Measurements from ENCODE around the gene AOAH.

The AOAH gene

GRCh38 chr7:36633377-36633776 lies 90.9 kb downstream of the AOAH start:
- no peak for DNase-seq (ENCODE audit: low read depth in 2 of 2)

DNA sequence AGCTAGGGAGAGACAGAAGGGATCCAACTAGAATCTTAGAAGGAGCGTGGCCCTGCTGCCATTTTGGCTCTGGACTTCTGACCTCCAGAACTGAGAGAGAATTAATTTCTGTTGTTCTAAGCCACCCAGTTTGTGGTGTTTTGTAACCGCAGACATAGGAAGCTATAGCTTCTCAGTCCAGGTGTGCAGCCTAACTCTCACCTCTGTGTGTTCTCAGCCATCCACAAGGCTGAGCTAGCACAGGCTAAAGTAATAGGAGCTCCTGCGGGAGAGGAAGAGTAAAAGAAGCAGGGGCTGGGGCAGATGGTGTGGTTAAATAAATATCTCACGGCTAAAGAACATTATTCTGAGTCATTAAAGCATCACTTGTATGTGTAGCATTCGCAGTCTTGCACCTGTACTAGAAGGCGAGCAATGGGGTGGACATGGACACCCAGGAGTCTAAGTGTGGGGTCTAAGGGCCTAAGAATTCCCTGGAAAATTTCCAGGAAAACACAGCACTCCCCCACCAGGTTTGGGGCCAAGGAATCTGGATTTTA lies 94.1 kb downstream of the AOAH start:
- no peak for DNase-seq (ENCODE audit: low read depth in 2 of 2)

DNA sequence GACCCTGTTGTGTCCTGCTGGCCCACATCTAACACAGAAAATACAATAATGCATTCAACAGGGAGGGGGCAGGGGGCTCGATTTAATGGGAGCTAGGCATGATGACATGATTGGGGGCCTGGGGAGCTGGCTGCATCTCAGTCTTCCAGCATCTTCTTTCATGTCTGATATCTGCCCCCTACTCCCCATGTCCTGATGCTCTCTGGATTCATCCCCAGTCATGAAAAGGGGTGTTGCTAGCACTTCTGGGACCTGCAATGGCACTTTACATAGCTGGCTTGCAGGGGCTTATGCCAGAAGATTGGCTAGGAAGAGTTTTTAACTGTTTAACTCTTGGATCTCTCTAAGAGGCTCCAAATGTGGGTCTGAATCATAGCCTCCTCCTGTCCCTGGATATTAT lies 94.9 kb downstream of the AOAH start:
- no peak for DNase-seq (ENCODE audit: low read depth in 2 of 2)

GRCh38 chr7:36627836-36628235 lies 96.5 kb downstream of the AOAH start:
- no peak for DNase-seq (ENCODE audit: low read depth in 2 of 2)

- DNase-seq (ENCODE audit: low read depth in 2 of 2), result no peak
Observed at GRCh38 chr7:36626111-36626510, 98.2 kb downstream of the AOAH start.

DNA sequence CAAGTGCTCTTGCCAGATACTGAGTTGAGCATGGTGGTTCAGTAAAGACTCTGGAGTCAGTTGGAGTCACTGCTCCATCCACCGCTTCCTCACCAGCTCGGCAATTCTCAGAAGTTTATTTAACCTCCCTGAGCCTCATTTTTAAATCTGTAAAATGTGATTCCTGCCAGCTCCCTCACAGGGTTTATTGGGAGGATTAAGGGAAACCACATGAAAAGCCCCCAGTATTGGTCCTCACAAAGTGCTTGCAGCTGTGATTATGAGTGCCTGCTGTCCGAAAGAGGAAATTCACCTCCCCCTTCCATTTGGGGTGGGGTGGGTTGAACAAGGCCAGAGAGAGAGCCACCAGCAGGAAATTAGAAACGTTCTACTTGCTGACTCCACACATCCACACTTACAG lies 99.0 kb downstream of the AOAH start:
- no peak for DNase-seq (ENCODE audit: low read depth in 2 of 2)

GRCh38 chr7:36623247-36623646 lies 101.0 kb downstream of the AOAH start:
- DNase-seq (ENCODE audit: low read depth in 2 of 2), result no peak

- DNase-seq (ENCODE audit: low read depth in 2 of 2), result no peak
Observed at GRCh38 chr7:36621396-36621795, 102.9 kb downstream of the AOAH start.

DNA sequence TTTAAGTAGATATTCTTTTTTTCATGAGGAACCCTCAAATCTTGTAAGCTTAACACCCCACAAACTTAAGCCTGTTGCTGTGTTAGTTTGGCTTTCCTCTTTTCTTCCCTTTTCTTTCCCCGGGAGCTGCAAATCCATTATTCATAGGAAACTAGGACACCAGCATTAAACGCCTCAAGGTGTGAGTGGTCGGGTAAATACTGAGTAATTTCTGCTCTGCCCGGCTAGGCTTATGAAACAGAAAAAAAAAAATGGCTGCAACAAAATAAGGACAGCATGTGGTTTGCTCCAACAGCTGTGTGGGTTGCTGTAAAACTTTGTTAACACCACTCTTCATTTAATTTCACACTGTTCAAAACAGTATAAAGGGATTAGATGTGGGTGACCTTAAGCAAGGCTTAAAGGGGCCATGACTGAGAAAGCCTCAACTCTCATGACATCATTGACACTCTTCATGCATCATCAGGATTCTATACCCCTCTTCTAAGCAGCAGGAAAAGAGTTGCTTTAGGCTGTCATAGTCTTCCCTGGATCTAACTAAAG lies 104.1 kb downstream of the AOAH start:
- DNase-seq (ENCODE audit: low read depth in 2 of 2), result no peak

DNA sequence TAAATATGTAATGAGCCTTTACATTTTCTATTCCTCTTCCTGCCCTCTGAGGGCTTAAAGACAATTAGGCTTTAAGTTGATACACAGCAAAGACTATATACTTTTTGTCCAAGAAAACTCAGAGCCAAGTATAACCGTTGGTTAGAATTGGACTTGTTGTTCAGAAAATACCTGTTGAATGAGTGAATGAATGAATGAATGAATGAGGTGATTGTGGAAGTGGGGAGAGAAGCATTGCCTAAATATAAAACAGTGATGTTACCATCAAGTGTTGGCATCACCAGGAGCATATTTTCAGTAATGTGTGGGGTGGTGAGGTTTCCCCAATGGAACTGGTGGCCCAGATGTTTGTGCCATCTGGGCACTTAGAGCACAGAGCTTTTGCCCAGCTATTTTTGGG lies 106.9 kb downstream of the AOAH start:
- no peak for DNase-seq (ENCODE audit: low read depth in 2 of 2)

- no peak for DNase-seq (ENCODE audit: low read depth in 2 of 2)
Observed at GRCh38 chr7:36615852-36616540, 108.3 kb downstream of the AOAH start.

DNA sequence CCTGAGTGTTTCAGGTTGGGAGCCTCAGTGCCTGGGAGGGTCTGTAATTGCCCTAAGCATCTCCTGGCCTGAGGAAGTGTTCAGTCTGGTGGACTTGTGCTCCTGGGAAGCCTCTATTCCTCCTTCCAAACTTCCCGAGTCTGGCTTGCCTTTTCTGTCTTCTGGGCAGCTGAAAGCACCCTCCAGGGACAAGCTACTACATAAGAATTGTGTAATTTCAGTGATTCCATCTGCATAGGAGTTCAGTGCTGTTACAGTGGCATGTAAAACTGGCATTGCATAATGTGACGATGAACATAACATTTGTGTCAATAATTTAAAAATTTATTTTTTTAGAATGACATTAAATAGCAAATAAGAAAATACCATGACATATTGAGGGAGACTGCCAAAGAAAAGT lies 109.3 kb downstream of the AOAH start:
- DNase-seq (ENCODE audit: low read depth in 2 of 2), result no peak

- no peak for DNase-seq (ENCODE audit: low read depth in 2 of 2)
Observed at GRCh38 chr7:36613031-36613614, 111.2 kb downstream of the AOAH start.

- no peak for DNase-seq (ENCODE audit: low read depth in 2 of 2)
Observed at GRCh38 chr7:36611703-36612102, 112.6 kb downstream of the AOAH start.

DNA sequence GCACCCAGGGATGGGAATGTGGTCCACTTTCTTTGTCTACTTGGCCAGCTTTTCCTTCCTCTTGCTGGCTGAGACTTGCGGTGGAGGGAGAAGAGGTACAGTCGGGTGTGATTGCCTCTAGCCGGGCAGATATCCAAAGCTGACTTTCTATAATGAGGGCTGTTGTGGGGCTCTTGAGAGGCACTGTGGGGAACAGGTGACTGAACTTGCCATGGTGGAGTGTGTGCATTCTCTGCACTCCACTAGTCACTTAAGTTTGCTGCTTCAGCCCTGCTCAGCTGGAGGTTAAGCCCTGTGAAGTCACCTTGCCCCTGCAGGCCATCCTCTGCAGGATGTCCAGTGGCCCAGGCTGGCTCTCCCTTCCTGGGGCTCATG lies 116.6 kb downstream of the AOAH start:
- no peak for DNase-seq (ENCODE audit: low read depth in 2 of 2)

DNA sequence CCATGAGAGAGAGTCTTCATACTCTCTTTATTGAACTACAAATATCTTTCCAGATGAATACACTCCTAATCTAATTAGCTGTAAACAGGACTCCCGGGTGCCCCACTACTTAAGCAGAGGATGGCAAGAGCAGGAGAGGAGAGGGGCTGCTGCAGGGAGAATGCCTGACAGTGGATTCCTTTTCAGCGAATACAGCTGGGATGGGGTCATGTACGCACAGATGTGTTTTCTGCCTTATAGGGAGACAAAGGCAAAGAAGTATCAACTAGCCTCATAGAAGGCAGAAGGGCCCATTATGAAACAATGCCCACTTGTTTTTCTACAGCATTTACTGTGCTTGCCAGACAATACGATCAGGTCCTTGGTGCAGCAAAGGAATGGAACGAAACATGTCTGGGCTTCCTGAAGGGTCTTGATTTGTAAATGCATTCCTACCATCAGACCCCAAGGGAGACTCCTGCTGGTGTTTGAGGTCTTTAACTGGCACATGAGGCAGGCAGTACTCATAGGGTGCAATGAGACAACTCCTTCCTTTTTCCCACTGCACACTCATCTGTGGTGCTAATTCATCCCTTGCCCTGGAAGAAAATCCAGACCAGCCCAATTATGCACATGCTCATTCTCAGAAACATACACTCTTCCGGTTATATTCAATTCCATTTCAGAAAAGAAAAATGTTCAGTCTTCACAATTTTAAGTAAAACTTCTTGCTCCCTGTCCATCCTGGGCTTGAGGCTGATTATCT lies 117.1 kb downstream of the AOAH start:
- no peak for DNase-seq (ENCODE audit: low read depth in 2 of 2)

GRCh38 chr7:36606153-36606975 lies 117.9 kb downstream of the AOAH start:
- DNase-seq (ENCODE audit: low read depth in 2 of 2), result no peak

DNA sequence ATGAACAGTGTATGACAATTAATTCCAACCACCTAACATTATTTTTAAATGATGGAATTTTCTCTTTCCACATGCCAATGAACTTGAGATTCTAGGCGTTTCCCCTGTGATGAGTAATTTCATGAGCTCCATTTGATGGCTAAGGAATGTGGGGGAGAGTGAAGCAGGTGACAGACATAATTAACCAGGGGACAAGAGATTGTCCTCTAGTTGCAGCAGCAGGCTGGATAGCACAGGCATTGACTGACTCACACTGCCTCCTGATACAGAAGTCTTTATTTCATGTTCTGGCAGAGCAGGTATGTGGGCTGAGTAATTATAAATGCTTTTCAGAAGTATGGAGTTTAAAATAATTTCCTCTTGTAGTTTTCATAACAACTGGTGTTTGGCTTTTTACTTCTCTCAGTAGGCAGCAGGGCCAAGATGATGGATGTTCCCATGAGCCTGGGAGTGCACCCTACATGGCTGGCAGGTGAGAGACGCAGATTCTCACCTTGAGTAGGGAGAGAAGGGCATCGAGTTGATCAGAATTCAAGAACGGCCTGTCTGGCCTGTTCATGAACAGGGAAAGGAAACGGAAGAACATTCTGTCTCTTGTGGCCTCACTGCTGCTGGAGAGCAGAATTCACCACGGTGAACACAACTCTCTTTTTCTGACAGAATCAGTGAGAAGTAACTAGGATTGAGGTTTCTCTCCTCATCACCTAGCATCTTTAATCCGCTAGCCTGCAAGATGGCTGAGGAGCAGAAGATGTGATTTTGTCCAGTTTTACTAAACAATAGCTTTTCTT lies 118.8 kb downstream of the AOAH start:
- no peak for DNase-seq (ENCODE audit: low read depth in 2 of 2)

GRCh38 chr7:36604806-36605205 lies 119.5 kb downstream of the AOAH start:
- no peak for DNase-seq (ENCODE audit: low read depth in 2 of 2)

DNA sequence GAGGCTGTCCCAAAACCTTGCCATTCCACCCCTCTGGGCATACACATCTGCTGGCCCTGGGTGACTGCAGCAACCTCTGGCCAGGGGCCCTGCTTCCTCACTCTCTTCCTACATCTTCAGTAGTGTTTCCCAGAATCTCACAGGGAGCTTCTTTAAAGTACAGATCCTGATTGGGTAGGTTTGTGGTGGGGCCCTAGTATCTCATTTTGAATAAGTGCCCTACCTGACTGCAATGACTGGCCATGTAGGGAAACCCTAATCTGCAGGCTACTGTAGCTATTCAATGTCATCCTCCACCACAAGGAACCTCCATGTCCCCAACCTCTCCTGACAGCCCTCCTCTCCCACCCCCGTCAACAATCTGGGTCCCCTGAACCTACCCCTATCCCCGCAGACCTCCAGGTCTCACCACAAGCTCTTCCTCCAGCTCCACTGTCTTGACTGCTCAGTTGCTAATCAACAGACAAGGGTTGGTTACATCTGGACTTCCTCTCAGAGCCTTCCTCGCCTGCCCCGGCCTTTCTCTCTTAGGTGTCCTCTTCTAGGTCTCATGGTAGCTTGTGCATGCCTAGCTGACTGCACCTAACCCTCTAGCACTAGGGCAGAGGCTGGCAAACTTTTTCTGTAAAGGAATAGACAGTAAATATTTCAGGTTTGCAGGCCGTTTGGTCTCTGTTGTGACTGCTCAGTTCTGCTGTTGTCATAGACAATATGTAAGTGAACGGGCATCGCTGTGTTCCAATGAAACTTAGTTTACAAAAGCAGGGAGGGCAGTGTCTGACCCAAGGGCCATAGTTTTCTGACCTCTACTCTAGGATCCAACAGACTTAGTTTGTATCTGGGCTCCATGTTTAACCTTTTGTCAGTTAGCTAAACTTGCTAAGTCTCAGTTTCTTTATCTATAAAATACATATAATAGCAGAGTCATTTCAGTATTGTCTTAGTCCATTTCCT lies 121.1 kb downstream of the AOAH start:
- DNase-seq (ENCODE audit: low read depth in 2 of 2), result no peak

Measured in fibroblast of skin of left biceps (primary cell).